SH-SY5Y (cell line): ENCODE measurements around the gene FEV.

Source experiments
- GATA2 ChIP-seq: IDR thresholded peaks from 2 replicates; pipeline ENCODE4 v1.6.1; 2011; ENCODE audit warnings: mild to moderate bottlenecking, low read depth, low read length
- GATA3 ChIP-seq: IDR thresholded peaks from 2 replicates; pipeline ENCODE4 v1.6.1; 2011; ENCODE audit warnings: low read depth, mild to moderate bottlenecking, low read length, moderate library complexity

- TF ChIP-seq GATA2 (no peak), GATA3 (no peak)
Observed at GRCh38 chr2:218981881-218982585, 3.0 kb downstream of the FEV start.
